PC-9 (cell line): ENCODE measurements around the gene CTXND1.

Source experiments
- CTCF ChIP-seq: fragments of 200-600 bp; sonication (generic); conservative IDR thresholded peaks from 2 replicates; pipeline ENCODE4 v1.6.1; 2017; ENCODE audit warnings: mixed run types, antibody characterized with exemption, mild to moderate bottlenecking, moderate library complexity
- EZH2 ChIP-seq: fragments of 200-600 bp; sonication (generic); IDR thresholded peaks from 2 replicates; pipeline ENCODE4 v1.8.0; 2017; ENCODE audit warnings: antibody characterized with exemption, low read depth

- TF ChIP-seq CTCF (no peak), EZH2 (no peak)
These were observed 97.7 kb downstream of the CTXND1 start for GRCh38 chr15:80154336-80154735.
